ENCODE data around the gene ERGIC1.

ERGIC1 gene

GRCh38 chr5:172881691-172882370 lies 47.8 kb downstream of the ERGIC1 start:
- H3K27me3 ChIP-seq (replicated peaks; ENCODE audit: control insufficient read depth, insufficient read depth, low read length) = no peaks in the 10 kb centered on the region
- no peak for TF ChIP-seq CTCF (IDR thresholded peaks at IDR 0.05; ENCODE audit: insufficient read depth, low read length, poor library complexity, severe bottlenecking)
- peak; percentile 55 for DNase-seq (ENCODE audit: extremely low read depth, insufficient read length)
- peaks cover 10% of the 10 kb centered on the region for H3K36me3 ChIP-seq (ENCODE audit: control insufficient read depth, insufficient read depth, low read length)
- no peak overlapping the region; the same call in 1 of the 2 replicates for H3K4me3 ChIP-seq (replicated peaks; ENCODE audit: low read depth, low read length)

DNA sequence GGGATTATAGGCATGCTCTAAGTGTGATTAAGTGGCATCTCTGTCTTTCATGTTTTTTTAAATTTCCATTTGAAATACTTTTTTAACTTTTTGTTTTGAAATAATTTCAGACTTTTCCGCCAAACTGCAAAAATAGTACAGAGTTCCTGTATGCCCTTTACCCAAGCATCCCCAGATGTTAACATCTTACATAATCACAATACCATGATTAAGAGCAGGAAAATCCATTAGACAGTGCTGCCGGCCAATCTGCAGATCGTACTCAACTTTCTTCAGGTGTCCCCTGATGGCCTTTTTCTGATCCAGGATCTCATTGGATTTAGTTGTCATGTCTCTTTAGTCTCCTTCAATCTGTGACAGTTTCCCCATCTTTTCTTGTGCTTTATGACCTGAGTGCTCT lies 49.0 kb downstream of the ERGIC1 start:
- Histone ChIP-seq H3K36me3 (ENCODE audit: control insufficient read depth, insufficient read depth, low read length) (peaks cover 13% of the 10 kb centered on the region), H3K4me3 (replicated peaks; ENCODE audit: low read depth, low read length) (no peak overlapping the region), H3K27me3 (replicated peaks; ENCODE audit: control insufficient read depth, insufficient read depth, low read length) (no peaks in the 10 kb centered on the region)
- DNase-seq (ENCODE audit: extremely low read depth, insufficient read length) = no peak
- no peak for TF ChIP-seq CTCF (IDR thresholded peaks at IDR 0.05; ENCODE audit: insufficient read depth, low read length, poor library complexity, severe bottlenecking)

DNA sequence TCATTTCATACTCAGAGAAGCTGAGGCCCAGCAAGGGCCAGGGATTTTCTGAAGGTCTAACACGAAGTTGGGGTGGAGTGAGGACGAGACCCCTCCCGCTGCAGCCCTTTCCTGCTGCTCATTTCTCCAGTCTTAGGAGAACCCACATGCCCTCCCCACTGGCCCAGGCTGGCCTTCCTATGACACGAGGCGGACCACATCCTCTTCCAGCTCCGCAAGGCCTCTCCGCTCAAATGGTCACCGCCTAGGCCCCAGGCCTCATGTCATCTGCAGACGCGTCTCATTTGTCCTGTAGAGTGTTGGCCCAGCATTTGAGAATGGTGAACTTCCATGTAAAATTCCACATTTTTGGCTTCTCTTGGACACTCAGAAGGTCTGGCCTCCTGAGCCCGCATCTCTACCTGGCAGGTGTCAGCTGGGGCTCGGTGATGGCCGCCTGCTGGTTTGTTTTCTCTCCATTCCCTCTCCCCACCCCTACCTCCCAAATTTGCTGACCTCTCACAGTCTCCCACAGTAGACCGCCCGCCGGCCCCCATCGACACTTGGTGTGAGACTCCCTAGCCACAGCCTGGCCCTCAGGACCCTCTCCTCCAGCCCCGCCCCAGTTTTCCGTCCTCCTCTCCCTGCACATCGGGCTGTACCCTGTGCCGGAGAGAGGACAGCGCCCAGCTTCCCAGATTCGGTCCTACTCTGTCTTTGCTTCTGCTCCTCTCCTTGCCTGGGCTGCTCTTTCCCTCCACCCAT lies 51.7 kb downstream of the ERGIC1 start:
- Histone ChIP-seq H3K36me3 (ENCODE audit: control insufficient read depth, insufficient read depth, low read length) (peaks cover 18% of the 10 kb centered on the region), H3K27me3 (replicated peaks; ENCODE audit: control insufficient read depth, insufficient read depth, low read length) (no peaks in the 10 kb centered on the region), H3K4me3 (replicated peaks; ENCODE audit: low read depth, low read length) (no peak overlapping the region)
- no peak for DNase-seq (ENCODE audit: extremely low read depth, insufficient read length)
- TF ChIP-seq CTCF (IDR thresholded peaks at IDR 0.05; ENCODE audit: insufficient read depth, low read length, poor library complexity, severe bottlenecking) = no peak

DNA sequence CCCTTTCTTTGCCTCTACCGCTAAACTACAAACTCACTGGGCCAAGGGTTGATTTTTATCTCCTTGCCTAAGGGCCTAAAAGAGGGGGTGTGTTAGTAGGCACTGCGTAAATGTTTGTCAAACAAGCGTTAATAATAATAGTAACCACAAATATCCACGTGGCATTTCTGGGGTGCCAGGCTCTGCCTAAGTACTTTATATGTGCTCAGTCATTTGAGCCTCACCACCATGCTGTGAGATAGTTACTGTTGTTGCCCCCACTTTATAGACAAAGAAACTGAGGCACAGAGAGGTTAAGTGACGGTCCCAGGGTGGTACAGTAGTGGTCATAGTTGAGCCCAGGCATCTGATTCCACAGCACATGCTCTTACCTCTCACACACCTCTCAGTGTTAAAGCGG lies 52.4 kb downstream of the ERGIC1 start:
- no peak for DNase-seq (ENCODE audit: extremely low read depth, insufficient read length)
- TF ChIP-seq CTCF (IDR thresholded peaks at IDR 0.05; ENCODE audit: insufficient read depth, low read length, poor library complexity, severe bottlenecking) = no peak
- peaks cover 21% of the 10 kb centered on the region for H3K36me3 ChIP-seq (ENCODE audit: control insufficient read depth, insufficient read depth, low read length)
- H3K27me3 ChIP-seq (replicated peaks; ENCODE audit: control insufficient read depth, insufficient read depth, low read length) = no peaks in the 10 kb centered on the region
- no peak overlapping the region for H3K4me3 ChIP-seq (replicated peaks; ENCODE audit: low read depth, low read length)

GRCh38 chr5:172886974-172887501 lies 53.0 kb downstream of the ERGIC1 start:
- Histone ChIP-seq H3K36me3 (ENCODE audit: control insufficient read depth, insufficient read depth, low read length) (peaks cover 21% of the 10 kb centered on the region), H3K4me3 (replicated peaks; ENCODE audit: low read depth, low read length) (no peak overlapping the region), H3K27me3 (replicated peaks; ENCODE audit: control insufficient read depth, insufficient read depth, low read length) (no peaks in the 10 kb centered on the region)
- DNase-seq (ENCODE audit: extremely low read depth, insufficient read length) = no peak
- TF ChIP-seq CTCF (IDR thresholded peaks at IDR 0.05; ENCODE audit: insufficient read depth, low read length, poor library complexity, severe bottlenecking) = no peak
